ENCODE data around the gene ATE1.

Gene ATE1

GRCh38 chr10:121787169-121787568, 140.7 kb downstream of the ATE1 start:
- Histone ChIP-seq H3K4me3 (ENCODE audit: low read depth in 1 of 2, low read length in 1 of 2) (no peak overlapping the region), H3K36me3 (peaks cover 23% of the 10 kb centered on the region), H3K9me3 (no peaks in the 10 kb centered on the region), H3K4me1 (ENCODE audit: control insufficient read depth in 1 of 2, insufficient read depth in 1 of 2, low read depth in 1 of 2, low read length in 1 of 2) (no peaks in the 10 kb centered on the region), H3K27me3 (no peaks in the 10 kb centered on the region), H3K27ac (no peak overlapping the region)
- TF ChIP-seq CTCF (IDR thresholded peaks at IDR 0.05): no peak

DNA sequence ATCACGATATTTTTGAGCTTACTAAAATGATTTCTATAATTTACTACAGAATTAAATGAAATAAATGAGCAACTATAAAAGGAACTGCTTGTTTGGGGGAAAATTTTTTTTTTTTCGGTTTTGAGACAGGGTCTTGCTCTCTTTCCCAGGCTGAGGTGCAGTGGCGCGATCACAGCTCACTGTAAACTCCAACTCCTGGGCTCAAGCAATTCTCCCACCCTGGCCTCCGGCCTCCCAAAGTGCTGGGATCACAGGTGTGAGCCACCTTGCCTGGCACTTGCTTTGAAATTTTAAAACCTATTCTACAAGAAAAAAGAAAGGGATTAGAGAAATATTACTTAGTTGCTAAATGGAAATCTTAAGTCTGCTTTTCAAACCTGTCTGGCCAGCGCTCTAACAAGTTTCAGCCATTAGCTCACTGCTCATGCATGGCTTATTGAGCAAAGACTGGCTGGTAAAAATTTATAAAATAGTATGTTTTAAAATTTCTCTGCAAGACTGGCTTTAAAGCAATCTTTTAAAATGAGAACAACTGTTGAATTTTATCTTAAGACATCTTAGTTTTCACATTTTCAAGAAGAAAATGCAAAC, 144.0 kb downstream of the ATE1 start:
- no peaks in the 10 kb centered on the region for H3K9me3 ChIP-seq
- H3K27me3 ChIP-seq: no peaks in the 10 kb centered on the region
- no peak overlapping the region for H3K27ac ChIP-seq
- H3K4me3 ChIP-seq (ENCODE audit: low read depth in 1 of 2, low read length in 1 of 2): no peak overlapping the region
- H3K4me1 ChIP-seq (ENCODE audit: control insufficient read depth in 1 of 2, insufficient read depth in 1 of 2, low read depth in 1 of 2, low read length in 1 of 2): no peaks in the 10 kb centered on the region
- H3K36me3 ChIP-seq: peaks cover 19% of the 10 kb centered on the region
- TF ChIP-seq CTCF (IDR thresholded peaks at IDR 0.05): no peak

DNA sequence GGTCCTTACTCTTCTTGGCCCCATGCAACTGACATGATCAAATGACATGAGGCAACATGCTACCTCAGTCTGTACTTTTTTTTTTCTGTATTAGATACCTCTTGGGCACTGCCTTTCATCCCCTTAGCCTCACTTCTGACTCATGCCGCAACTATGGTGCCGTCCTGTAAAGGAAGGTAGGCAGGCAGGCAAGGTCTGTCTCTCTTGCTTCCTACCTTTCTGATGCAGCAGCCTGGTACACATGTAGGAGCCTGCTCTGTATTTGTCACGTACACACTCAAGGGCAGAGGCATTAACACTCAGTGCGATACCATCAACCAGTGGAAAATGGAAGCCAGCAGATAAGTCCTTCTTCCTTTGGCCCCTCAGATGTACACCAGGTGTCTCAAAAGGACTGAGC, 146.7 kb downstream of the ATE1 start:
- Histone ChIP-seq H3K4me1 (ENCODE audit: control insufficient read depth in 1 of 2, insufficient read depth in 1 of 2, low read depth in 1 of 2, low read length in 1 of 2) (no peaks in the 10 kb centered on the region), H3K36me3 (peaks cover 14% of the 10 kb centered on the region), H3K27me3 (no peaks in the 10 kb centered on the region), H3K4me3 (ENCODE audit: low read depth in 1 of 2, low read length in 1 of 2) (no peak overlapping the region), H3K9me3 (no peaks in the 10 kb centered on the region), H3K27ac (no peak overlapping the region)
- TF ChIP-seq CTCF (IDR thresholded peaks at IDR 0.05): no peak

DNA sequence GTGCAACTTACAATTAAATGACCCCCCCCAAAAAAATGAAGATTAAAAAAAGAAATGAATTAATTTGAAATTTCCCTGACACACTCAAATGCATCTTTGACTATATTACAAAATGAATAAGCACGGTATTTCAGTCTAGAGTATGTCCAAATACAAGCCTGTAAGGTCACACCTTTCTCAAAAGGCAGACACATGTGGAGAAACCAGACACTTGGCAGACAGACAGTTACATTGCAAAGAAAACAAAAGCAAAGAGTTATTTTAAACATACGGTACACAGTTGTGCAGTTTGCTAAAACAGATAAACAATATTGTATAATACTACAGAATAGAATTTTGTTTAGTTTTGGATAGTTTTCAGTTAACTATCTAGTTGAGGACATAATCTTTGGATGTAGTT, 153.0 kb downstream of the ATE1 start:
- H3K4me1 ChIP-seq (ENCODE audit: control insufficient read depth in 1 of 2, insufficient read depth in 1 of 2, low read depth in 1 of 2, low read length in 1 of 2): peaks cover 0 to 4% of the 10 kb centered on the region in 2 experiments
- H3K27me3 ChIP-seq: no peaks in the 10 kb centered on the region
- H3K36me3 ChIP-seq: no peaks in the 10 kb centered on the region
- H3K4me3 ChIP-seq (ENCODE audit: low read depth in 1 of 2, low read length in 1 of 2): no peak overlapping the region
- no peak overlapping the region for H3K27ac ChIP-seq
- TF ChIP-seq CTCF (IDR thresholded peaks at IDR 0.05): no peak
- no peaks in the 10 kb centered on the region for H3K9me3 ChIP-seq

DNA sequence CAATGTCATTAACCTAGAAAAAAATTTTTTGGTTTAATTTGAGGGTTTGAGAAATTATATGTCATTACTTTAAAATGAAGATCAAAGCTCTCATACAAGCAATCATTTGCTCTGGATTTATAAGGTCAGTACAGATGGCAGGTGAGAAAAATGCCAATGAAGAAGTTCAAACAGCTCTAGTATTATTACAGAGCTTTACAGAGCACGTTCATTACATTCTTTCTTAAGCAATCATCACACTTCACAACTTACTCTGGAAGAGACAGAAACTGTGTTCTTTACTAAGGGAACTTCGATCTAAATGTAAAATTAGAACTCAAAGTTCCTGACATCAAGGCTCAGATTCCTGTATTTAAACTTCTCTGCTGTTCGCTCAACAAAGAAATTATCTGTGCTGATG, 153.4 kb downstream of the ATE1 start:
- TF ChIP-seq CTCF (IDR thresholded peaks at IDR 0.05): no peak
- Histone ChIP-seq H3K36me3 (no peaks in the 10 kb centered on the region), H3K9me3 (no peaks in the 10 kb centered on the region), H3K4me3 (ENCODE audit: low read depth in 1 of 2, low read length in 1 of 2) (no peak overlapping the region), H3K4me1 (ENCODE audit: control insufficient read depth in 1 of 2, insufficient read depth in 1 of 2, low read depth in 1 of 2, low read length in 1 of 2) (peaks cover 0 to 4% of the 10 kb centered on the region in 2 experiments), H3K27me3 (no peaks in the 10 kb centered on the region), H3K27ac (no peak overlapping the region)

DNA sequence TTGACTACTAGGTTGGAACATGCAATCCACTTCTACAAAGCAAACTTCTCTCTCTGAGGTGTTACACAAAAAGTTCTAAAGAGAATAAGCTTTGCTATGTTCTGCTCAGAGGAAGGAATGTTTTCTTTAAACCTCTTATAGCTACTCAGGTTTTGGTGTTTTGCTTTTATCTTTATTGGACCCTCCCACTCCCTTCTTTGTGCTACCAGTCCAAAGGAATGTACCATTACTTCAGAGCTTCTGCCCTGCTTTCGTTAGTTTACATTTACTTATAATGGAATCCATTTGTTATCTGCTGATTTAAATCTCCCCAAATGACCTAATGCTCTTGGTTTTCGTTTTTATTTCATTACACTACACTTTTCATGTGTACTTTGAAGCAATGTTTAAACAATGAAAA, 154.9 kb downstream of the ATE1 start:
- H3K9me3 ChIP-seq: no peaks in the 10 kb centered on the region
- H3K4me3 ChIP-seq (ENCODE audit: low read depth in 1 of 2, low read length in 1 of 2): no peak overlapping the region
- H3K36me3 ChIP-seq: no peaks in the 10 kb centered on the region
- H3K27ac ChIP-seq: no peak overlapping the region
- no peaks in the 10 kb centered on the region for H3K27me3 ChIP-seq
- no peak for TF ChIP-seq CTCF (IDR thresholded peaks at IDR 0.05)
- H3K4me1 ChIP-seq (ENCODE audit: control insufficient read depth in 1 of 2, insufficient read depth in 1 of 2, low read depth in 1 of 2, low read length in 1 of 2): peaks cover 0 to 4% of the 10 kb centered on the region in 2 experiments
